ENCODE data around the gene CYP24A1. TPM values are rescaled to one million over a fixed set of nuclear protein-coding genes. Genes with fewer than 3 reads are reported as not detected.

CYP24A1 gene
- total and polyA plus RNA-seq, 2 of the 13 experiments (the other 11 are each of a cell fraction or from before 2014, with no cell fraction given) = 9.4 to 32.7 TPM

GRCh38 chr20:54219751-54220426 lies 46.1 kb upstream of the CYP24A1 start:
- POLR2A ChIA-PET = interaction anchor here (1.2 kb wide), 1 partner anchor 12 kb away, joined by 3 read pairs; the partner anchor contains the start of gene PFDN4
- H2AFZ ChIP-seq (ENCODE audit: low read length) = no peak overlapping the region
- no TSS peak for BruUV-seq (replicated peaks)
- in situ Hi-C loops (cut with HindIII; ENCODE audit: extremely low pct_ligation_motif_present, low pct_unique_long_range_greater_than_20kb) (loop anchor here (5.0 to 25.0 kb wide), 2 partner anchors 427 to 1133 kb away; no protein-coding TSS in a partner anchor), intact Hi-C loops (cut with micrococcal nuclease; ENCODE audit: unreplicated experiment) (loop anchor here (1.0 kb wide), 1 partner anchor 427 kb away; no protein-coding TSS in a partner anchor)
- DNase-seq (ENCODE audit: low spot score) (peak; percentile 61), ATAC-seq (peak; percentile 31; the same call in 1 of the 3 replicates), FAIRE-seq (no peak)
- no peak overlapping the region for H3K4me3 ChIP-seq (replicated peaks in 1 of 3; ENCODE audit: insufficient read depth in 1 of 3, low read depth in 2 of 3, low read length in 3 of 3)
- H3K79me2 ChIP-seq (ENCODE audit: insufficient read depth, low read length) = peaks cover 9% of the 10 kb centered on the region
- no peaks in the 10 kb centered on the region for H3K9me3 ChIP-seq (ENCODE audit: low read length)
- 84% methylated on average over 6 of the region's 6 CpGs for WGBS (ENCODE audit: low lambda C conversion rate)
- no peak overlapping the region for H3K4me2 ChIP-seq (ENCODE audit: low read depth, low read length)
- no peaks in the 10 kb centered on the region for H3K27me3 ChIP-seq (ENCODE audit: control insufficient read depth in 1 of 2, insufficient read depth in 2 of 2, low read length in 2 of 2)
- H3K4me1 ChIP-seq (ENCODE audit: insufficient read depth, low read length) = no peaks in the 10 kb centered on the region
- no peaks in the 10 kb centered on the region for H4K20me1 ChIP-seq (ENCODE audit: insufficient read depth, low read length)
- H3K9ac ChIP-seq (ENCODE audit: insufficient read depth, low read depth, low read length) = no peak overlapping the region
- CTCF ChIA-PET (ENCODE audit: low intra/inter-chr PET ratio, low total read pairs) = interaction anchor here (1.1 to 3.4 kb wide), 2 partner anchors 9 to 426 kb away, joined by 3 to 41 read pairs; no protein-coding TSS in a partner anchor
- peaks cover 13 to 36% of the 10 kb centered on the region in 2 experiments for H3K36me3 ChIP-seq (replicated peaks in 1 of 2; ENCODE audit: control insufficient read depth in 1 of 2, insufficient read depth in 2 of 2, low read length in 2 of 2)
- H3K27ac ChIP-seq (ENCODE audit: extremely low read length, insufficient read depth, low read length) = no peak overlapping the region
- peak; percentile 67 for TF ChIP-seq STAG1 (CRISPR knock-in tag; IDR thresholded peaks at IDR 0.05)
- no peak for TF ChIP-seq CREM (IDR thresholded peaks at IDR 0.05)
- no peak for TF ChIP-seq CREM (CRISPR knock-in tag; IDR thresholded peaks at IDR 0.05)
- TF ChIP-seq CREB3 (CRISPR knock-in tag; IDR thresholded peaks at IDR 0.05) = no peak
- no peak for TF ChIP-seq ZFP36L2 (CRISPR knock-in tag; IDR thresholded peaks at IDR 0.05)
- no peak for TF ChIP-seq ZNF567 (CRISPR knock-in tag; IDR thresholded peaks at IDR 0.05; ENCODE audit: borderline replicate concordance)
- TF ChIP-seq ZNF713 (CRISPR knock-in tag; IDR thresholded peaks at IDR 0.05) = no peak
- no peak for TF ChIP-seq KLF15 (CRISPR knock-in tag; IDR thresholded peaks at IDR 0.05; ENCODE audit: borderline replicate concordance)
- peak; percentile 70 for TF ChIP-seq CTCF (CRISPR knock-in tag; IDR thresholded peaks at IDR 0.05)
- no peak for TF ChIP-seq ZNF766 (CRISPR knock-in tag; IDR thresholded peaks at IDR 0.05; ENCODE audit: borderline replicate concordance)
- no peak for TF ChIP-seq RFX5 (IDR thresholded peaks at IDR 0.05; ENCODE audit: low read depth, low read length)
- no peak for TF ChIP-seq BRD4 (CRISPR knock-in tag; IDR thresholded peaks at IDR 0.05)
- TF ChIP-seq ZBTB26 (CRISPR knock-in tag; IDR thresholded peaks at IDR 0.05; ENCODE audit: borderline replicate concordance) = no peak
- TF ChIP-seq ZBTB49 (CRISPR knock-in tag; IDR thresholded peaks at IDR 0.05; ENCODE audit: borderline replicate concordance) = no peak
- TF ChIP-seq ZNF367 (CRISPR knock-in tag; IDR thresholded peaks at IDR 0.05; ENCODE audit: borderline replicate concordance) = no peak
